HCT116 (cell line): ENCODE results near the gene FRMD4A.

Source experiments
- EGR1 ChIP-seq: IDR thresholded peaks from 2 replicates; pipeline ENCODE4 v1.6.1; 2012; ENCODE audit warnings: low read depth
- EZH2 ChIP-seq: fragments of 200-600 bp; sonication (generic); IDR thresholded peaks from 2 replicates; pipeline ENCODE4 v1.6.1; 2017; ENCODE audit warnings: antibody characterized with exemption, mixed run types
- EZH2phosphoT487 ChIP-seq: fragments of 200-600 bp; IDR thresholded peaks from 2 replicates; pipeline ENCODE4 v1.6.1; 2018; ENCODE audit warnings: antibody characterized with exemption, borderline replicate concordance
- FOSL1 ChIP-seq: IDR thresholded peaks from 2 replicates; pipeline ENCODE4 v1.6.1; 2012; ENCODE audit warnings: low read depth
- POLR2AphosphoS5 ChIP-seq: IDR thresholded peaks from 2 replicates; pipeline ENCODE4 v1.6.1; 2011; ENCODE audit warnings: mild to moderate bottlenecking, low read depth, low read length, moderate library complexity
- SIN3A ChIP-seq: IDR thresholded peaks from 2 replicates; pipeline ENCODE4 v1.6.1; 2012; ENCODE audit warnings: low read depth
- YY1 ChIP-seq: IDR thresholded peaks from 2 replicates; pipeline ENCODE4 v1.6.1; 2011; ENCODE audit warnings: low read length, low read depth, moderate library complexity, mild to moderate bottlenecking; ENCODE audit not compliant: insufficient replicate concordance; ENCODE audit errors: extremely low read depth
- ZNF274 ChIP-seq: fragments of 200-500 bp; sonication (Bioruptor generic); IDR thresholded peaks from 2 replicates; pipeline ENCODE4 v1.6.1; 2014; ENCODE audit warnings: mild to moderate bottlenecking, low read depth, low read length, inconsistent platforms
- TF ChIP-seq, protein P1 (sequence below), 3 experiments: fragments of 200-600 bp in 1 of 3; sonication (generic) in 1 of 3; IDR thresholded peaks in 2 of 3; conservative IDR thresholded peaks in 1 of 3; 2 replicates each; pipeline ENCODE4 v1.5.1; 2012 to 2017; ENCODE audit warnings: low read depth in 2 of 3, low read length in 2 of 3, antibody characterized with exemption in 1 of 3, borderline replicate concordance in 1 of 3, control low read depth in 1 of 3, mild to moderate bottlenecking in 1 of 3, mixed read lengths in 1 of 3, mixed run types in 1 of 3, moderate library complexity in 1 of 3; ENCODE audit not compliant: insufficient read depth in 1 of 3
- TF ChIP-seq, protein P2 (sequence below): IDR thresholded peaks from 2 replicates; pipeline ENCODE4 v1.6.1; 2012; ENCODE audit warnings: low read depth
- TF ChIP-seq, protein P3 (sequence below): IDR thresholded peaks from 2 replicates; pipeline ENCODE4 v1.6.1; 2012
- TF ChIP-seq, protein P4 (sequence below): IDR thresholded peaks from 2 replicates; pipeline ENCODE4 v1.6.1; 2012
- TF ChIP-seq, protein P5 (sequence below): IDR thresholded peaks from 2 replicates; pipeline ENCODE4 v1.6.1; 2011; ENCODE audit warnings: mild to moderate bottlenecking, low read length, moderate library complexity; ENCODE audit not compliant: insufficient replicate concordance; ENCODE audit errors: extremely low read depth

DNA sequence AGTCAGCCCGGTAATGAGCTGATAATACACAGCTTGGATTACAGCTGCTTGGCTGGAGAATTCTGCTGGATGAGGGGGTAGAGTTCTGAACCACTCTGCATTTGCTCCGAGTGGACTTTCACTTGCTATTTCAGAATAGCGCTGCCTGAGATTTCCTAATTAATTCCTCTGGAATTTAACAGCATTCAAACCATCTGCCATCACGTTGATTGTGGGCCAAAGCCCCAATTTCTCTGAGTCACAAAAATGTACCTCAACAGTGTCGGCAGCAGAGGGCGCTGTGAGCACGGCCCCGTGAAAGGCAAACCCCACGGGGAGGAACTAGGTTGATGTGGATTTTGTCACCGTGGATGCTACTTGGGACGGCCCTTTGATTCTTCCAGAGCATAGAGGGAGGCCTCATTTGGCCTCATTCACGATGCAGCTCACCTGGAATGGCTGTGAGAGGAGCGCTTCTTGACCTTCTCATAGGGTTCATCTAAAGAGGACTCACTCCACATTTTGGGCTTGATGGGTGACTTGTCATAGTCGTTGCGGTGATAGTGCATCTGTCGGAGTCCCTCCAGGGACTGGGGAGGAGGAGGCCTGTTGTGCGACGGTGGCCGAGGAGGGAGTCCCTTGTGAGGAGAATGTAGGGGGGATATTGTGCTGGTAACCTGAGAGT is 670.7 kb downstream of the FRMD4A start:
- TF ChIP-seq, protein P1, sequence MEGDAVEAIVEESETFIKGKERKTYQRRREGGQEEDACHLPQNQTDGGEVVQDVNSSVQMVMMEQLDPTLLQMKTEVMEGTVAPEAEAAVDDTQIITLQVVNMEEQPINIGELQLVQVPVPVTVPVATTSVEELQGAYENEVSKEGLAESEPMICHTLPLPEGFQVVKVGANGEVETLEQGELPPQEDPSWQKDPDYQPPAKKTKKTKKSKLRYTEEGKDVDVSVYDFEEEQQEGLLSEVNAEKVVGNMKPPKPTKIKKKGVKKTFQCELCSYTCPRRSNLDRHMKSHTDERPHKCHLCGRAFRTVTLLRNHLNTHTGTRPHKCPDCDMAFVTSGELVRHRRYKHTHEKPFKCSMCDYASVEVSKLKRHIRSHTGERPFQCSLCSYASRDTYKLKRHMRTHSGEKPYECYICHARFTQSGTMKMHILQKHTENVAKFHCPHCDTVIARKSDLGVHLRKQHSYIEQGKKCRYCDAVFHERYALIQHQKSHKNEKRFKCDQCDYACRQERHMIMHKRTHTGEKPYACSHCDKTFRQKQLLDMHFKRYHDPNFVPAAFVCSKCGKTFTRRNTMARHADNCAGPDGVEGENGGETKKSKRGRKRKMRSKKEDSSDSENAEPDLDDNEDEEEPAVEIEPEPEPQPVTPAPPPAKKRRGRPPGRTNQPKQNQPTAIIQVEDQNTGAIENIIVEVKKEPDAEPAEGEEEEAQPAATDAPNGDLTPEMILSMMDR (IDR thresholded peaks at IDR 0.05 in 2 of 3, conservative IDR thresholded peaks at IDR 0.05 in 1 of 3; ENCODE audit: borderline replicate concordance in 1 of 3, insufficient read depth in 1 of 3, low read depth in 2 of 3, low read length in 2 of 3), result peak; percentile 74 to 96 (median 81)
- TF ChIP-seq, protein P2, sequence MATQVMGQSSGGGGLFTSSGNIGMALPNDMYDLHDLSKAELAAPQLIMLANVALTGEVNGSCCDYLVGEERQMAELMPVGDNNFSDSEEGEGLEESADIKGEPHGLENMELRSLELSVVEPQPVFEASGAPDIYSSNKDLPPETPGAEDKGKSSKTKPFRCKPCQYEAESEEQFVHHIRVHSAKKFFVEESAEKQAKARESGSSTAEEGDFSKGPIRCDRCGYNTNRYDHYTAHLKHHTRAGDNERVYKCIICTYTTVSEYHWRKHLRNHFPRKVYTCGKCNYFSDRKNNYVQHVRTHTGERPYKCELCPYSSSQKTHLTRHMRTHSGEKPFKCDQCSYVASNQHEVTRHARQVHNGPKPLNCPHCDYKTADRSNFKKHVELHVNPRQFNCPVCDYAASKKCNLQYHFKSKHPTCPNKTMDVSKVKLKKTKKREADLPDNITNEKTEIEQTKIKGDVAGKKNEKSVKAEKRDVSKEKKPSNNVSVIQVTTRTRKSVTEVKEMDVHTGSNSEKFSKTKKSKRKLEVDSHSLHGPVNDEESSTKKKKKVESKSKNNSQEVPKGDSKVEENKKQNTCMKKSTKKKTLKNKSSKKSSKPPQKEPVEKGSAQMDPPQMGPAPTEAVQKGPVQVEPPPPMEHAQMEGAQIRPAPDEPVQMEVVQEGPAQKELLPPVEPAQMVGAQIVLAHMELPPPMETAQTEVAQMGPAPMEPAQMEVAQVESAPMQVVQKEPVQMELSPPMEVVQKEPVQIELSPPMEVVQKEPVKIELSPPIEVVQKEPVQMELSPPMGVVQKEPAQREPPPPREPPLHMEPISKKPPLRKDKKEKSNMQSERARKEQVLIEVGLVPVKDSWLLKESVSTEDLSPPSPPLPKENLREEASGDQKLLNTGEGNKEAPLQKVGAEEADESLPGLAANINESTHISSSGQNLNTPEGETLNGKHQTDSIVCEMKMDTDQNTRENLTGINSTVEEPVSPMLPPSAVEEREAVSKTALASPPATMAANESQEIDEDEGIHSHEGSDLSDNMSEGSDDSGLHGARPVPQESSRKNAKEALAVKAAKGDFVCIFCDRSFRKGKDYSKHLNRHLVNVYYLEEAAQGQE, result no peak
- no peak for TF ChIP-seq YY1
- TF ChIP-seq FOSL1, result no peak
- no peak for TF ChIP-seq EZH2phosphoT487
- TF ChIP-seq SIN3A, result no peak
- TF ChIP-seq EZH2, result no peak
- TF ChIP-seq, protein P3, sequence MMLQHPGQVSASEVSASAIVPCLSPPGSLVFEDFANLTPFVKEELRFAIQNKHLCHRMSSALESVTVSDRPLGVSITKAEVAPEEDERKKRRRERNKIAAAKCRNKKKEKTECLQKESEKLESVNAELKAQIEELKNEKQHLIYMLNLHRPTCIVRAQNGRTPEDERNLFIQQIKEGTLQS, result no peak
- TF ChIP-seq EGR1, result no peak
- no peak for TF ChIP-seq POLR2AphosphoS5
- TF ChIP-seq, protein P4, sequence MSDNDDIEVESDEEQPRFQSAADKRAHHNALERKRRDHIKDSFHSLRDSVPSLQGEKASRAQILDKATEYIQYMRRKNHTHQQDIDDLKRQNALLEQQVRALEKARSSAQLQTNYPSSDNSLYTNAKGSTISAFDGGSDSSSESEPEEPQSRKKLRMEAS, result no peak
- TF ChIP-seq ZNF274, result no peak
- TF ChIP-seq, protein P5, sequence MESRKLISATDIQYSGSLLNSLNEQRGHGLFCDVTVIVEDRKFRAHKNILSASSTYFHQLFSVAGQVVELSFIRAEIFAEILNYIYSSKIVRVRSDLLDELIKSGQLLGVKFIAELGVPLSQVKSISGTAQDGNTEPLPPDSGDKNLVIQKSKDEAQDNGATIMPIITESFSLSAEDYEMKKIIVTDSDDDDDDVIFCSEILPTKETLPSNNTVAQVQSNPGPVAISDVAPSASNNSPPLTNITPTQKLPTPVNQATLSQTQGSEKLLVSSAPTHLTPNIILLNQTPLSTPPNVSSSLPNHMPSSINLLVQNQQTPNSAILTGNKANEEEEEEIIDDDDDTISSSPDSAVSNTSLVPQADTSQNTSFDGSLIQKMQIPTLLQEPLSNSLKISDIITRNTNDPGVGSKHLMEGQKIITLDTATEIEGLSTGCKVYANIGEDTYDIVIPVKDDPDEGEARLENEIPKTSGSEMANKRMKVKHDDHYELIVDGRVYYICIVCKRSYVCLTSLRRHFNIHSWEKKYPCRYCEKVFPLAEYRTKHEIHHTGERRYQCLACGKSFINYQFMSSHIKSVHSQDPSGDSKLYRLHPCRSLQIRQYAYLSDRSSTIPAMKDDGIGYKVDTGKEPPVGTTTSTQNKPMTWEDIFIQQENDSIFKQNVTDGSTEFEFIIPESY, result no peak
